CD4-positive, alpha-beta T cell treated with Interleukin-1 beta for 1 hour (primary cell): Measurements from ENCODE around the gene PAF1.
A peak's percentile ranks its signal among the peaks of the same experiment; 100 is the strongest.

Experiments used
- DNase-seq, 2 donors: peaks; one replicate each; pipeline ENCODE4 v3.0.0-alpha.2; 2020 to 2022

PAF1 gene

DNA sequence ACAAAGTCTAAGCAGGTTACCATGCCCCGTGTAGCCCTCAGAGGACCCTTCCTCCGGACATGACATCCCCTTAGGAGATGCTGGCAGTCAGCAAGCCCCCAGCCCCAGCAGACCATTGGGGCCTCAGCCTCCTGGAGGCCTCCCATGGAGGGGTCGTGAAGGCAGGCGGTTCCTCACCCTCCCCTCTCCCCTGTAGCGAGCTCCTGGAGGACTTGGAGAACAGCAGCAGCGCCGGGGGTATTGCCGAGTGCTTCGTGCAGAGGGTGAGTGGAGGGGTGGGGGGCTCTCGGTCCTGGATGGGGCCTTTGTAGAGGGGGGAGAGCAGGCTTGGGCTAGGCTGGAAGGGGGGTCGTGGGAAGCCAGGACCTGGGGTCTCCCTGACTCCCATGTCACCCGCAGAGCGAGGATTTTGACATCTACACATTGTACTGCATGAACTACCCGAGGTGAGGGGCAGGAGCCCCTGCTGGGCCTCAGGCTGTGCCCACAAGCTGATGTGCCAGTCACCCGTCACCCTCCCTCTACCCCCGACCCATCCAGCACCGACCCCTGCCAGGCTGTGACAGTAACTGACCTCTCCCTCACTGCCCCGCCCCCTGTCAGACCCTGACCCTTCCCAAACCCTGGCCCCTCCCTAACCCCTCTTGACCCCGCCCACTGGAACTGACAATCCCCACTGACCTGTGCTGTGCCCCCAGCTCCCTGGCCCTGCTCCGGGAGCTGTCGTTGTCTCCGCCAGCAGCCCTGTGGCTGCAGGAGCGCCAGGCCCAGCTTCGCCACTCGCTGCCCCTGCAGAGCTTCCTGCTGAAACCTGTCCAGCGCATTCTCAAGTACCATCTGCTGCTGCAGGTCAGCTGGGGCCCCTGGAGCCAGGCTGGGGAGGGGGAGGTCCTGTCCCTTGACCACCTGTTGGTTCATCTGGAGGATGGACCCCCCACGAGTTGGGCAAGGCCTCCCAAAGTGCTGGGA lies 25.5 kb upstream of the PAF1 start:
- no peak for DNase-seq

- DNase-seq = no peak
These were observed 24.5 kb upstream of the PAF1 start for GRCh38 chr19:39415111-39416046.

GRCh38 chr19:39413911-39414608 lies 23.2 kb upstream of the PAF1 start:
- no peak for DNase-seq

- DNase-seq = peak; percentile 49
These were observed 22.5 kb upstream of the PAF1 start for GRCh38 chr19:39413272-39413910.

- no peak for DNase-seq
These were observed 22.0 kb upstream of the PAF1 start for GRCh38 chr19:39412867-39413271.

DNA sequence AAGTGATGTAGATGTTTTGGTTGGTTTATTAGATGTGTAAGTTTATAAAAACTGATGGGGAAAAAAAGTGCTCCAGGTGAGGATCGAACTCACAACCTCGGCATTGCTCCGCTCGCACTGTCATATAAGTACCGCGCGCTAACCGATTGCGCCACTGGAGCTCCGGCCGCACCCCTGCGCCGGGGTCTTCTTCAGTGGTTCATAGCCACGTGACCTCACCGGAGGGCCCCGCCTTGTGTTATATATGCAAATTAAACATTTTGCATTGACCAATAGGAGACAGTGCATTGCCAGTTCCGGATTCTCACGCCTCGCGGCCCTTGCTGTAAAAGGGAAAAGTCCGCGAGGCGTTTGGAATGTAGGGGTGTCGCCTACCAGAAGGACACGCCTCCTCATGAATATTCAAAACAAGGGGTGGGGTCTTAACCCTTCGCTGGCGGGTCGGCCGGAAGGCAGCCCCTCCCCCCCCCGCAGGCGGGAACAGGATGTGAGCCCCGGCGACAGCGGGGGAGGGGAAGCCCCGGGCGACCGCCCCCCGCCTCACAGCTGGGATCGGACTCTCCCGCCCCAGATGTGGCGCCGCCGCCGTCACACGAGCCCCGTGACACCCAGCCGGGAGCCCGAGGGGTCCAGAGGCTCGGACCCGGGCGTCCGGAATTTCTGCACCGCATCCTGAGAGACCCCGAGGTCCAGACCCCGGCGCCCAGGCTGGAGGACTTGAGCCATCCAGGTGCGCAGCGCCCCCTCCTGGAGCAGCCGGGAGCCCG lies 21.4 kb upstream of the PAF1 start, which contains the start of gene PLEKHG2:
PLEKHG2 (plus strand) TSS at position 570 of the 767 bp plus-strand sequence. CDS start 1,418 bp downstream, outside the sequence.
- DNase-seq = peak; percentile 98

- DNase-seq = peak; percentile 91 to 93
These were observed 20.9 kb upstream of the PAF1 start for GRCh38 chr19:39411832-39412099.

- DNase-seq = peak; percentile 73 to 78
These were observed 20.4 kb upstream of the PAF1 start for GRCh38 chr19:39411081-39411831.

DNA sequence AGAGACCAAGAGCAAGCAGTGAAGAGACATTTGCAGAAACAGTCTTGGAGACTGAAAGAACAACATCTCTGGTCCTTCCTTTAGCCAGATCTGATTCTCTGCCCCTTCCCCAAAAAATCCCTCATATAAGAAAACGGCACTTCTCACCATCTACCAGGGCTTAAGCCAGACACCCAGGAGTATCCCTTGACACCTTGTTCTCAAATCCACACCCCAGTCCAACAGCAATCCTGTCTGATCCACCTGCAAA lies 19.9 kb upstream of the PAF1 start:
- no peak for DNase-seq

DNA sequence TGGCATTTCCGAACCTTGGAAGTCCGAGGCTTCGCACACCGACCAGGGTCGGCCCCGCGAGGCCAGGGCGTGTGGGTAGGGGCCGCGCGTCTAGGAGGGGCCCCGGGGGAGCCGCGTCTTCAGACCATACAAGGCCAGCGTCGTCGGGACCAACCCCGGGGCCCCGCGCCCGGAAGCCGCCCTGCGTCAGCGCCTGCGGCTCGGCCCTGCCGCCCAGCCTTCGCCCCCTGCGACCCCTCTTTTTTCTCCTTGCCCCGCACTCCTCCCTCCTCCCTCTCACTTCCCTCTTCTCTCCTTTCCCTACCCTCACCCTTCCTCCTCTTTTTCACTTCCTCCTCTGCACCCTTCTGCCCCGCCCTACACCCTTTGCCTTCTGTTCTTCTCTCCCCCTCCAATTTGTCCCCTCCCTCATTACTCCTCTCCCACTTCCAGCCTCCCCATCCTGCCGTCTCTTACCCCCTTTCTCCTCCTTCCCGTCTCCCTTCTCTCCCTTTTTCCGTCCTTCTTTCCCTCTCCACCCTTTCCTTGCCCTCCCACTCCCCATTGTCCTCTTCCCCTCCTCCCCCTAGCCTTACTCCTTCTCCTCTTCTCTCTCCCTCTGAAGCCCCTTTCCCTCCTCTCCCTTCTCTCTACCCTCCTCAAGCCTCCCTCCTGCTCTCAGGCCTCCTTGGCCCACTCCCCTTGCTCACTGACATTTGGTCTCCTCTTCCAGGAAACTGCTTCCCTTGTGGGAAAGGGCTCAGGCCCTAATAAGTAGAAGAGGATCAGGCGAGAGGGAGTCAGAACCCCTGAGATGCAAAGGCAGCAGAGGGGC lies 19.3 kb upstream of the PAF1 start:
- peak; percentile 88 to 92 for DNase-seq

DNA sequence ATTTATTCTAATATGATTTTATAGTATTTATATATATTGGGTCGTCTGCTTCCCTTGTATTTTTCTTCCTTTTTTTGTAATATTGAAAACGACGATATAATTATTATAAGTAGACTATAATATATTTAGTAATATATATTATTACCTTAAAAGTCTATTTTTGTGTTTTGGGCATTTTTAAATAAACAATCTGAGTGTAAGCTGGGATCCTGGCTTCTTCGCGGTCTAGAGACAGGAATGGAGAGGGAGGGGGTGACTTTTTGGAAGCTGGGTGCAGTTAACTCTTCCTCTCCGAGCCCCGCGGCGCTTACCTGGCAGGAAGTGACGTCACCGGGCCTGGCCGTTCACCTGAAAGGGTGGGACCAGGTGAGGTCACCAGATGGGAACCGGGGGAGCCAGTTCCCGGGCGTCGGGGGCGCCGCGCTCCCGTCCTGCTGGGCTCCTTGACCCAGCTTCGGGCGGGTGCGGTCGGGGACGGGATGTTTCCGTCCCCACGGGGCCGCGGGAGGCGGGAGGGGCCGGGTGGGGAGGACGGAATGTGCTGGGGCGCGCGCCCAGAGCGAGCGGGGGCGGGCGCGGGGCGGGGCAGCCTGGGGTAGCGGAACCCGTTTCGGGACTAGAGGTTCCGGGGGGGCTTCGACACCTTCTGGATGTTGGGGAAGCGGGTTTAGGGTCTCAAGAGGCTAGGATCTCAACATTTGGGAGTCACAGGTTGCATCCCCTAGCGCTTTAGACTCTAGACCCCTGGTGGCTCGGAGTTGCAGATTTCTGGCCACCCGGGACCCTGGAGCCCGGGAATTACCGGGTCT lies 18.5 kb upstream of the PAF1 start:
- peak; percentile 94 to 96 for DNase-seq

DNA sequence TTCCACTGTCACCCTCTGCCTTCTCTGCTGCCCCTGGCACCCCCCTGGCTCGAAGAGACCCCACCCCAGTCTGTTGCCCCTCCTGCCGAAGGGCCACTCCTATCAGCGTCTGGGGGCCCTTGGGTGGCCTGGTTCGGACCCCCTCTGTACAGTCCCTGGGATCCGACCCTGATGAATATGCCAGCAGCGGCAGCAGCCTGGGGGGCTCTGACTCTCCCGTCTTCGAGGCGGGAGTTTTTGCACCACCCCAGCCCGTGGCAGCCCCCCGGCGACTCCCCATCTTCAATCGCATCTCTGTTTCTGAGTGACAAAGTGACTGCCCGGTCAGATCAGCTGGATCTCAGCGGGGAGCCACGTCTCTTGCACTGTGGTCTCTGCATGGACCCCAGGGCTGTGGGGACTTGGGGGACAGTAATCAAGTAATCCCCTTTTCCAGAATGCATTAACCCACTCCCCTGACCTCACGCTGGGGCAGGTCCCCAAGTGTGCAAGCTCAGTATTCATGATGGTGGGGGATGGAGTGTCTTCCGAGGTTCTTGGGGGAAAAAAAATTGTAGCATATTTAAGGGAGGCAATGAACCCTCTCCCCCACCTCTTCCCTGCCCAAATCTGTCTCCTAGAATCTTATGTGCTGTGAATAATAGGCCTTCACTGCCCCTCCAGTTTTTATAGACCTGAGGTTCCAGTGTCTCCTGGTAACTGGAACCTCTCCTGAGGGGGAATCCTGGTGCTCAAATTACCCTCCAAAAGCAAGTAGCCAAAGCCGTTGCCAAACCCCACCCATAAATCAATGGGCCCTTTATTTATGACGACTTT lies 17.7 kb upstream of the PAF1 start:
- peak; percentile 61 to 73 for DNase-seq

GRCh38 chr19:39407660-39408391 lies 16.9 kb upstream of the PAF1 start:
- DNase-seq = peak; percentile 78

DNA sequence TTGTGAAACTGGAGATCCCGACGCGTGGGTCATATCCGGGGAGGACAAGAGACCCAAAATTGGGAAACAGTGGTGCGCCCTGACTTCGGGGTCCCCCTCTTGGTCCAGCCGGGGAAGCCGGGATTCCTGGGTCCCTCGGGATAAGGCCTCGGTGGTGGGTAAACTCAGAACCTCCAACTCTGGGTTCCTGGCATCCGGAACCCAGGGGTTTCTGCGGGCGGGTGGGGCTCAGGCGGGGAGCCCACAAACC lies 16.4 kb upstream of the PAF1 start:
- DNase-seq = no peak

DNA sequence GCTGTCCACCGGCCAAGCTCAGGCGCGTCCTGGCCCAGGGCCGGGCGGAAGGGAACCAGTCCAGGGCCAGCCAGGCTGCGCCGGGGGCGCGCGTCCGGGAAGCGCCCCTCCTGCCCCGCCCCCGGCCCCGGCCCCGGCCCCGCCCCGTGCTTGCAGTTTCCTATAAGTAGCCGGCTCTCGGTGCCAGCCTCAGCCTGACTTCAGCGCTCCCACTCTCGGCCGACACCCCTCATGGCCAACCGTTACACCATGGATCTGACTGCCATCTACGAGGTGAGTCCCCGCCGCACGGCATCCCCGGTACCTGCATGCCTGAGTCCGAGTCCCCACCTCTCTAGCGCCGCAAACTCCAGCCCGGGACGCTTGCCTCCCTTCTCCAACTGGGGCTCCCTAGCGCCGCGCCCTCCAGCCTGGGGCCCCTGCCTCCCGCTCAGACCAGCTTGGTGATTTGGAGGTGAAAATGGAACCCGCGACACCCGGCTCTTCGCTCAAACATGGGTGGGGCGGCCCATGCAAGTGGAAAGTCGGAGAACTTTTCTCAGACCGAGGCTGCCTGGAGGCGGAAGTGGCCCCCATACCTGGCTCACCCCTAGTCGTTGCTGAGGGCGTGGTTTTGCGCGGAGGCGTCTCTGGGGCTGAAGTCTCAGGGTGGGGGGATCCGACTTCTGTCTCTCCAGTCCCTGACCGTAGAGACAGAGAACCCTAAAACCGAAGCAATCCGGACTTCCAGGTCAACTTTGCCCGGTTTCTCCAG lies 15.9 kb upstream of the PAF1 start, which contains the start of gene ZFP36:
ZFP36 (plus strand) TSS at position 192 of the 754 bp plus-strand sequence; CDS start at position 250, 58 bp downstream.
- peak; percentile 93 to 94 for DNase-seq

DNA sequence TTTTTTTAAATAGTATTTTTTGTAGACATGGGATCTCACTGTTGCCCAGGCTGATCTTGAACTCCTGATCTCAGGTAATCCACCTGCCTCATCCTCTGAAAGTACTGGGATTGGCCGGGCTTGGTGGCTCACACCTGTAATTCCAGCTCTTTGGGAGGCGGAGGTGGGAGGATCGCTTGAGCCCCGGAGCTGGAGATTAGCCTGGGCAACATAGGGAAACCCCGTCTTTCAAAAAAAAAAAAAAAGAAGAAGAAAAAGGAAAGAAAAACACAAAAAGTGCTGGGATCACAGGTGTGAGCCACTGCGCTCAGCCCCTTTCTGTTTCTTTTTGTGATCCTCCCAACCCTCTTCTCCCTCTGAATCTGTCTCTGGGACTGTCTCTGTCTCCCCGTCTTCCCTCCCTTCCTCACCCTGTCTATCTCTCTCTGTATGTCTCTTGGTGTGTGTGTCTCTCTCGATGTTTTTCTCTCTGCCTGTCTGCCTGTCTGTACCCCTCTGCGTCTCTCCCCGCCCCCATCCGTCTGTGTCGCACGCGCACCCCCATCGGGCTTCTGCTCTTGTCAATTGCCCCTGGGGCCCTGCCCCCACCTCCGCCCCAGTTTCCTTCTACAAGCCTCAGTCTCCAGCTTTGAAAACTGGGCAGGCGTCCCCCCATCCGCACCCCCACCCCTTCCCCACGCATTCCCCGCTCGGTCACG lies 15.2 kb upstream of the PAF1 start:
- DNase-seq = peak; percentile 93 to 96
